HG02571 (cell line): ENCODE results near the gene CCDC50.

Source experiments
- ATAC-seq: cut with Tn5 transposase; IDR thresholded peaks from one replicate; pipeline ENCODE4 v1.9.1; 2021; ENCODE audit warnings: mild to moderate bottlenecking, moderate library complexity; ENCODE audit not compliant: unreplicated experiment

CCDC50 gene

DNA sequence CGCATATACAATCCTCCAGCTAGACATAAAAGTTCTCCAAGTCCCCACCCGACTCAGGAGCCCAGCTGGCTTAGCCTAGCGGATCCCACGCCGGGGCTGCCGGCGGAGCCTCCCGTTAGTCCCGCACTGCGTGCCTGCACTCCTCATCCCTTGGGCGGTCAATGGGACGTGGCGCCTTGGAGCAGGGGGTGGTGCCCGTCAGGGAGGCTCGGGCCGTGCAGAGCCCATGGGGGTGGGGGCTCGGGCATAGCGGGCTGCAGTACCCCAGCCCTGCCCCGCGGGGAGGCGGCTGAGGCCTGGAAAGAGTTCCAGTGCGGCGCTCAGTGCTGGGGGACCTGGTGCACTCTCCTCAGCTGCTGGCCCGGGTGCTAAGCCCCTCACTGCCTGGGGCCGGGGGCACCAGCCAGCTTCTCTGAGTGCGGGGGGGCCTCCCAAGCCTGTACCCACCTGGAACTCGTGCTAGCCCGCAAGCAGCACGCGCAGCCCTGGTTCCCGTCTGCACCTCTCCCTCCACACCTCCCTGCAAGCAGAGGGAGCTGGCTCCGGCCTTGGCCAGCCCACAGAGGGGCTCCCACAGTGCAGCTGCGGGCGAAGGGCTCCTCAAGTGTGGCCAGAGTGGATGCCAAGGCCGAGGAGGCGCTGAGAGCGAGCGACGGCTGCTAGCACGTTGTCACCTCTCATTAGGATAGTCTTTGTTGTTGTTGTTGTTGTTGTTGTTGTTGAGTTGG is 12.2 kb upstream of the CCDC50 start:
- no peak for ATAC-seq

DNA sequence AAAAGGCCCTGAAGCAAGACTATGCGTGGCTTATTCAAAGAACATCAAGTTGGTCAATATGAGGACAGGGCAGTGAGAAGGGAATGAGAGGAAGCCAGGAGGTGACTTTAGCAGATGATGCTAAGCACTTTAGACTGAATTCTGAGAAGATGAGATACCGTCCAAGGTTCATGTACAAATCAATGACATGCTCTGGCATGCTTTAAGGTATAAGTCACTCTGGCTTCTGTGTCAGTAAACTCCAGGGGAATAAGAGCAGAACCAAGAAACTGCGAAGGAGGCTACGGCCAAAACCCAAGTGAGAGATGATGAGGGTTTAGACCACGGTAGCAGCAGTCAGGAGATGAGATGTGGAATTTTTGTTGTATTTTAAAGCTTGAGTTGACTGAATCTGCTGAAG is 8.9 kb upstream of the CCDC50 start:
- no peak for ATAC-seq

DNA sequence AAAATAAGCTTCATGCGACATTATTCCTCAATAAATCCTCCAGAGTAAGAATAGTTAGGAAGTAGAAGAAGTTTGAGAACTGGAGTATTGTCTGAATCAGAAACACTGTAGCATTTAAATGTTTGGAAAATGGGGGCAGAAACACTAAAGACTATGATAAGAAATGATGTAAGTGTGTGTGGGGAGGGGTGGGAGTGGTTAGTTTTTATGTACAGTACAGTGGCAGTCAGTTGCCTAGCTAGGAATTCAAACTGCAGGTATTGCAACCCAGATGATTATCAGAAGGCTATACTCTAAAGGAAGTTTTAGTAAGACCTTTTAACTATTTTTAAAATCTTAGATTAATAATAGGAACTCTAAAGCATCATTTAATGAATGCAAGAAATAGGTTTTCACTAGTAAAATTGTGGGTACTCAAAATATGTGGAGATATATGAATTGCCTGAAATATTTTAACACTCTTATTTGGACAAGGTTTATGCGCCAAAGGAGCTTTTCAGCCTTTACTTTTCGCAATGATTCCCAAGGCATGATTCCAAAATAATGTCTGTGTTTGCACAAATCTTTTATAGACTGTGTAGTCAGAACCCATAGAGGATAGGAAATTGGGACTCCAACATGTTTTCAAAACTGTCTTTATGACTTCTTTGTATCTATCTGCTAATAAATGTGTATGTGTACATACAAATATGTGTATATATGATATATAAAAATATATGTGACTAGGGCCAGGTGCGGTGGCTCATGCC is 8.0 kb upstream of the CCDC50 start:
- ATAC-seq: no peak

DNA sequence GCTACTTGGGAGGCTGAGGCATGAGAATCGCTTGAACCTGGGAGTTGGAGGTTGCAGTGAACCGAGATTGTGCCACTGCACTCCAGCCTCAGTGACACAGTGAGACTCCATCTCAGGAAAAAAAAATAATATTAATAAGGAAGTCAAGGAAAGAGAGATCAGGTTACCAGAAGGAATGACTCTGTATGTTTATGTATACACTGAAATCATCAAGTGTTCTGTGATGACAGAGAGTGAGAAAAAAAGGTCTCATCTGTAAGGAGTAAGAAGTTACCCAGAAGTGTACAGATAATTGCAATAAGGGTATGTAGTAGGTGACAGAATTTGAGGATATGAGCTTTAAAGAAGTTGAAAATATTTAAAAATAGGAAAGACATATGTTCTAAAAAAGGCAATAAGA is 4.3 kb upstream of the CCDC50 start:
- no peak for ATAC-seq

DNA sequence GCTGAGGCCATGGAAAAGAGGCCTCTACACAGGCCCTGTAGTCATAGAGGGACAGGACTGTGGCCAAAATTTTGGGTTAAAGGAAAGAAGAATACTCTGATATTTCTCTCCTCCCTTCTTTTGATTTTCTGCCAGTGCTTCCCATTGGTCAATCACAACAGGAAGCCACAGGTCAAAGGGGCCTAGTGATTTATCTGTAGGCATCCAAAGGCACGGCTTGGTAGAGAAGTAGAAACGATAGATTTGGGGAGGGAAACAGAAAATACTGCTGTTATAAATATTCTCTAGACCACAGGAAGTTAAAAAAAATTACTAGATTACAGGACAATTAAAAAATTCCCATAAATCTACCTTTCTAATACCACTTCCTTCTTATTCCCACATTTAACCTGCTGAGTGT is 1.7 kb upstream of the CCDC50 start:
- no peak for ATAC-seq

DNA sequence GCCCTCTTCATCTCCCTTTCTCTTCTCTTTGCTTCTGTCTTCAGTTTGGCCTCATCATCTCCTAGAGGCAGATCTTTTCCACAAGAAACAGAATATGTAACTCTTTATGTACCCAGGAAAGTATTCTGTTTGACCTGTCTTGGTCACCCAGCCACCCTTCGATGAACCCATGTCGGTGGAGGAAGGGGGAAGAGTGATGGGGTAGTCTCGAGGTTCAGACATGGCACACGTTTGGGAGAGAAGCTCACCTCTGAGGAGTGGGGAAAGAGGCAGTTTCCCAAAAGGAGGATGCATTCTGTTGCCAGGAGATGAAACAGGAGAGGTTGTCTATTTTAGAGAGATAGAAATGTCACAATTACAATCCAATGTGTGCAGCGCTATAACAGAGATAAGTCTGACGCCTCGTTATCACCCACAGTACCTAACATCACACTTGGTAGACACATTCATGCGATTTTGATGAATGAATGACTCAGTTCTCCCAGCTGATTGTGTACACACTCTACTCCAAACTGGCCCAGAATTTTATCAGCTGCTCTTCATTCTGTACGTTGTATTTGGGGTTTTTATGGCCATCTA is 722 bp upstream of the CCDC50 start:
- ATAC-seq: no peak

DNA sequence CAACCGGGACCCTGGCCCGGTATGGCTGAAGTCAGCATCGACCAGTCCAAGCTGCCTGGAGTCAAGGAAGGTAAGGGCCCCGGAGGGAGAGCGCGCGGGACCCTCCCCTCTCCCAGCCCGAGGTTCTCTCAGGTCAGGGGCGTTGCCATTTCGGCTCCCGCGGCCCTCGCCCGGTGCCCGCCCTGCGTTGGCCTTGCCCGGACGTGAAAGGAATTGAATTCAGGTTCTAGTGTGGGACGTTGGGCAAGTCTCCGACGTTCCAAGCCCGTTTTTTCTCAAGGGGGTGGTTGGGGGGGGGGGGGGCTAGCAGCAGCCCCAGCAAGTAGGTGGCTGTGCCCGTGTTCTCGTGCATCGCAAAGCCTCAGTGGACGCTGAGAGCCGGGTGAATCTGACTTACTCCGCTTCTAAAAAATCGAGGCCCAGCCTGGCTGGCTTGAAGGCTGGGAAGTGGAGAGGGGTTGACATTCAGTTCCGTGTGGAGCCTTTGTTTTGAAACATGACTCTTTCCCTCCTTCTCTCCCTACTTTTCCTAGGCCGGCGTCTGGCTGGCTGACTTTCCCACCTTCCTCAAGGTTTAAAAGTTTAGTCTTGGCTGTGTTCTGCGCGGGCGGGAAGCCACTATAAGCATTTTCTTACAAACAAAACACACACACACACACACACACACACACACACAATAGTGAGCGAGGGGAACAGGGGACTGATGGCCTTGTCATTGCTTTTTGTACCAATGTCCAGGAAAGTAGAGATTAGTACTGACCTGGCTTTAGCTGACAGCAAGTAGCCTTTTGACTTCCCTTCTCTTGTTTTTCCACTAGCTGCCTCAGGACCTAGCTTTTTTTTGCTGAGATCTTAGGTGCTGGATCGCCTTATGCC is 698 bp downstream of the CCDC50 start, which contains the start of gene UTS2B:
Gene UTS2B, minus strand, starts transcription at position 873 of the 876 bp plus-strand sequence. CDS start 48,337 bp downstream, outside the sequence.
- peak; percentile 28 for ATAC-seq

DNA sequence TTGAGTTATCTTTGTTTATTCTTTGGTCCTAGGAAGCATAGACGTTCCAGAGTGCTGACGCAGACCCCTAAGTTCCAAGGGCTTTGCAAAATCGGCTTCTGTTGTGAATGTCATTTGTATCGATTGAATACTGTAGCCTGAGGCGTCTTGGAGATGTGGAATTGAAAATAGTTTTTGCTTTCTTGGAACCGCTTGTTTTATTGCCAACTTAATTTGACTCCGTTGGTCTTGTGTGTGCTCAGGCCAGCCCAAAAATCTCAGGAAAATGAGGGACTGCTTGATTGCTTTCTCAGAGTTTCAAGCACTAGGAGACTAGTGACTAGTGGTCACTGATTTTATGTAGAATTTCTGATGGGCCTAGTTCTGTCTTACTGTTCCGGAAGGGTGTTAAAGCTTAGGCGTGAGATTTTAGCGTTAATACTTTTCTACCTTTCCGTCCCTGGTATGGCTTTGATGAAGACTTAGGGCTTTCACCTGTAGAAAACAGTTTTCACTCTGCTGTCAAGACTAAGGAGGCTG is 1.4 kb downstream of the CCDC50 start:
- ATAC-seq: no peak

DNA sequence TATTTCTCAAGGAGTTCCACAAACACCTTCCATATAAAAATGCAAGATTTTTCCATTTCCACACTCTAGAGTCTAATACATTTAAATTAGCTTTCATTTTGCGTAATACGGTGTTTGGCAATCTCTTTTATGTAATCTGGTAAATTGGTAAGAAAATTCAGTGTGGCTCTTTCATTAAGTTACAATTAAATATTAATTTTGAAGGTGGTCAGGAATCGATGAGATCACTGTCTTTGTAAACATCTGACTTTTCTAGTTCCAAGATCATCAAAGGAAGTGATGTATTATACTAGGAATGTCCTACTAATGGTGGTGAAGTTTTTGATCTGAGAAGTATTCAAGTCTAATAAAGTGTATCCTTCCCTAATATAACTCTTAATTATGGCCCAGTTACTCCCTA is 2.2 kb downstream of the CCDC50 start:
- no peak for ATAC-seq

DNA sequence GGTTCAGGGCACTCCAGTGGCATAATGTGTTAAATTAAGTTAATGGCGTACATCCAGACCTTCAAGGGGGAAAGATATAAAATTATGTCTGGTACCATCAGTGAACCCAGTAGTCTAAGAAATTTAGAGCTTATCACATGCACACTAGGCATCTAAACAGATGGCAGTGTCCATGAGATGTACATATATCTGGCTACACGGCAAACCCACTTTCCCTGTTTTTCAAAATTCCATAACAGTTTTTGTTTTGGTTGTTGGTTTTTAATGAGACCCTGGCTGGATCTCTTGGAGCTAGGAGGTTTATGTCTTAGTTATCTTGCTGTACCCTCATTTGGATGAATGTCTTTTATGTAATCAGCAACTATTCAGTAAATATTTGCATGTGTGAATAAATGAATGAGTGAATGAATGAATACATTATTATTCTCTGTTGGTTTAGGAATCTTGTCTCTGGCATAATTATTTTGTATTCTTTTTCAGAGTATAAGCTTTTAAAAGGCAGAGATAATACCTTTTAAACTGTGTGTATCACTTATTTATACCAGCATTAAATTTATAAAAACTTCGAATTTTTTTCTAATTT is 4.2 kb downstream of the CCDC50 start:
- no peak for ATAC-seq

DNA sequence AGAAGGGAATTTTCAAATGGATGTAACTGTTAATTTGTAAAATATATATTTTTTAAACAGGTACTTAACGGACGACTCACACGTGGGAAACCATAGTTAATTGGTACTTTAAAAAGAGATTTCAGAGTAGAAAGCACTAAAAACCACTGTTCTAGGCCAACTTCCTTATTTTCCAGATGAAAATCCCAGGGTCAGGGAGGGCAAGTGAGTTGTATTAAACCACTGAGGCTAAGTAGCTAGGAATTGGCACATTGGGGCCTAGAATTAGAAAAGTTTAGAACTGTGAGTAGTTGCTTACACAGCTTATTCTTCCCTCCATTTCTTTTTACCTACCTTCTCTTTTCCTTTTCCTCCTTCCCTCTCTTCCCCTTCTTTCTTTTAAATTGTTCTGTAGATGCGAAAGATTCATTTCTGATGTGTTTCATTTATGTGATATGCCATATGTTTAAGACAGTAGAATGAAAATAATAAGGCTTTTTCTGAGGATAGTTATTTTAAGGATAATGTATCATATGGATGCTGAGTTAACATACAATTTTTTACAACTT is 5.2 kb downstream of the CCDC50 start:
- no peak for ATAC-seq

DNA sequence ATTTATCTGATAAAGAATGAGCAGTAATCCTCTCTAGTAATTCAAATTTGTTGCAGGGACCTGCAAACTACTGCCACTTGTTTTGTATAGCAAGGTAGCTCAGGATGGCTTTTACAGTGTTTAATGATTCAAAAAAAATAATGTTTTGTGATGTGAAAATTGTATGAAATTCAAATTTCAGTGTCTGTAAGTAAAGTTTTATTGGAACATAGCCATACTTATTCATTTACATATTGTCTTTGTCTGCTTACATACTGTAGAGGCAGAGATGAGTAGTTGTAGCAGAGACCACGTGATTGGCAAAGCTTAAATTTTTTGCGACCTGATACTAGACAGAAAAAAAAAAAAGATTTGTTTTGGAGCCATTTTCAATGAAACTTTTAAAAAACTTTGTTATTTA is 7.6 kb downstream of the CCDC50 start:
- ATAC-seq: no peak

DNA sequence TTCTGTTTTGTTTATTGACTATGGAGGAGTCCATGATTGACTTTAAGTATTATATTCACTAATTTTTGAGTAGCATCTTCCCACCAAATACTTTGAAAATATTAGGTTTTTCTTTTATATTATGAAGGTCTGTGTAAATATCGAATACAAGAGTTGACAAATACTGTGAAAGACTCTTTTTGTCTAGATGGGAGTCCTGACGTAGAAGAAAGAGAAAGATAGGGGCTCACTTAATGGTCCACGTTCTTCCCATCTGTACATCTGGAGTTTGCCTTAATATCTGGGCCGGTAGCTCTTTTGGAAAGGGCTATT is 8.9 kb downstream of the CCDC50 start:
- no peak for ATAC-seq

DNA sequence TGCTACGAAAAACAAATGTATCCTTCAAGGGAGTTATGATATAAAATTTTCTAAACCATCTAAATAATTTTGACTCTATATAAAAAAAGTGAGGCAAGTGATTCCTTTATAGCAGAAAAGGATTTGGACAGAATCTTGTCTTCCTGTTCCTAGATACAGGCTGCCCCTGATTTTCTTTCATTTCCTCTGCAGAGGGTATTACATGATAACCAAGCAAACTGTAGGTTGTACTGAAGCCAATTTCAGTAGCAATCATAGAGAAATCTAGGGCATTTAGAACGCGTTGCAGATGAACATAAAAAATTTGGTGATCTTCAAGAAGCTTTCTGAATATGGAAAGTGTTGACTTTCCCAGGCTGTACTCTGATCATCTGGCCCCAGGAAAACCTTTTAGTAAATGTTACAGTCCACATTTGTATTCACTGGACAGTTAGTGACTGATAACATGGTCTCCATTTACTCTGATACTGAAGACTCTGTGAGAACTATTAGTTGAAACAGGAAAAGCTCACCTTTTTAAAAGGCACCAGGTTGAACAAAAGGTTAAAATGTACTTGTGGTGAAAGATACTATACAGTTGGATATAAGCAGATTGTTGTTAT is 10.2 kb downstream of the CCDC50 start:
- ATAC-seq: no peak

DNA sequence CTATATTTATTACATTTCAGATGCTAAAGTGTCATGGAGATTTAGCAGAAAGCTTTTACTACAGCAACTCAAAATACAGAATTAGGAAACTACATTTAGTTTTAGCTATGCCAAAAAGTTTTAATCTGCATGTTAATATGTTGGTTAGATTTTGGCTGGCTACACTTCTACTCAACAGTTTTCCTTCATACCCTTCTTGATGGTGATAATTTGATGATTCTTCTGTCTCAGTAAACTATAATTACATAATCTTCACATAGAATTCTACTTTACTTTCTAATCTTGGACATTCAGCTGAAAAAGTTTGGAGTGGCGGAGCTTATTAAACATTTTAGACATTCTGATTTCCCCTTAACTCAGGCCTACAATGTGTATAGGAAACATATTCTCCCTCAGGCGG is 11.2 kb downstream of the CCDC50 start:
- no peak for ATAC-seq

DNA sequence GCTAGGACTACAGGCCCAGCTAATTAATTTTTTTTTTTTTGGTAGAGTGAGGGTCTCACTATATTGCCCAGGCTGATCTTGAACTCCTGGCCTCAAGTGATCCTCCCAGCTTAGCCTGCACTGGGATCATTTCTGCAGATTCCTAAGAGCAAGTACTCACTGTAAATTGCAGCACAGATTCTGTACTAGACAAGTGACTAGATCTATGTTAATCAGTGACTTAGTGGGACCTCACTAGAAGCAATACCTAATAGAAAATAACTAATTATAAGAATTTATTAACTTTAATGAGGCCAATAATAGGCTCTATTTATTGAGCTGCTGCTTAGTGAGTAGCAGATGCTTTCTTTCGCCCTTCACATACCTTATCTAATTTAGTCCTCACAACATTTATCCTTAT is 11.8 kb downstream of the CCDC50 start:
- ATAC-seq: no peak

DNA sequence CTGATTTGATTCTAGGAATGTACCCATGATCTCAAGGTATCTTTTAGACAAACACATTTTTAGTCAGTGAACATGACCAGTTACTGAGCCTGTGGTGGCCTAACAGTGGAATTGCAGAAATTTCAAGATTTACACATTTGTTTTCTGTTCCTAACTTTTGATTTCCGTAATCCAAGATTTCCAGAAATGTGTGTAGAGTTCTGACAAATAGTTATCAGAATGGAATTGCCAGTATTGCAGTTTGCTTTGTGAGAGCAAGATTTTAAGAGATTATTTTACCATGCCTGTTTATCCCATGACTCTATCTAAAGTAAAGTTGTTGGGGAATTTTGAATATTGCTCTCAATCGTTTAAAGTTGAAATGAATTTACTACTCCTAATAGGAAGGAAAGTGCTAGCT is 12.8 kb downstream of the CCDC50 start:
- ATAC-seq: no peak

DNA sequence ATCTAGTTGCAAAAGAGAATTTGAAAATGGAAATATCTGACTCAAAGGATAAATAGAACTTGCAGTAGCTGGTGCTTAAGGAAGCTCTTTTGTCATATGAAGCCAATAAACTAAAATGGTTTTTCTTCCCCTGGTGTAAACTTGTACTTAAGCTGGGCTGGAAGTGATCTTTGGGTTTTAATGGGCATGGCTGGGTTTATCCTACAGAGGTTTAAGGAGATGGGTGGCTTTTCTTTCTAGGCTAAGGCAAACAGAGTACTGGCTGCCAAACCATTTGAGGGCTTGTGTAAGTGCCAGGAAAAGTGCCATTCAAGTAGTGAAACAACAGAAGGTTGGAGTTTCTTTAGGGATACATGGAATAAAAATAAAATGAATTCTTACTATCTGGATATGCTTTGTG is 13.2 kb downstream of the CCDC50 start:
- ATAC-seq: no peak

DNA sequence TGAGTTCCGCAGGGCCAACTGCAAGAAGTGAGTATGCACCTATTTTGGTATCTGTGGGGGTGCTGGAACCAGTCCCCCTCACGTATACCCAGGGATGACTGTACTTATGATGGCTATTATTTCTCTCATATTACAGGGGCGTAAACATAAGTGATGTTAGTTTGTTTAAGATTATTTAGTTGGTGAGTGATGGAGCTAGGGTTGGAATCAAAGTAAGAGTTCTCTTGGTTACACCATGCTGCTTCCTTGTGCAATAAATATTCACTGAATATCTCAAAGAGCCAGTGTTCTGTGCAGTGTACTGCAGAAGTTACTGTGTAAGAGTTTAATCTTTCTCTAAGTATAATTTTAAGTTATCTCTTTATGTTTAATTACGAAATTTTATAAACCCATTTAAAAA is 13.9 kb downstream of the CCDC50 start:
- no peak for ATAC-seq

DNA sequence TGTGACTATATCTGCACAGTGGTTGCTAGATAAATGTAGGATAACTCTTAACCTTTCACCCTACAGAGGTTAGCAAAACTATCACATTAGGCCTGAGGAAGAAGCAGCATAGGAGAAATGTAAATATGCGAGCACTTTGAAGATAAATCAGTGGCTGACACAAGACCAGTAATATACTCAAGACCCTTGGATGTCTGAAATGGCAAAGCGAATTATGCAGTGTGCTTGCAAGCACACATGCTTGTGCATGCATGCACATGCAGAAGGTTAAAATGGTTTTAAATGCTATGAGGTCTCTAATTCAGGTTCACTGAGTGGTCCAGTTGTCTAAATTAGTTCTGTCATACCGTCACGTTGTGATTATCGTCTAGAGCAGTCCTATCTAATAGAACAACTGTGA is 14.7 kb downstream of the CCDC50 start:
- no peak for ATAC-seq
